ENCODE measurements around the gene ABHD2.
"Not testable (repeated sequence)": the region's sequence is repeated elsewhere in the genome, so short reads cannot be mapped to it uniquely, and the experiment has no call there.

Gene ABHD2

DNA sequence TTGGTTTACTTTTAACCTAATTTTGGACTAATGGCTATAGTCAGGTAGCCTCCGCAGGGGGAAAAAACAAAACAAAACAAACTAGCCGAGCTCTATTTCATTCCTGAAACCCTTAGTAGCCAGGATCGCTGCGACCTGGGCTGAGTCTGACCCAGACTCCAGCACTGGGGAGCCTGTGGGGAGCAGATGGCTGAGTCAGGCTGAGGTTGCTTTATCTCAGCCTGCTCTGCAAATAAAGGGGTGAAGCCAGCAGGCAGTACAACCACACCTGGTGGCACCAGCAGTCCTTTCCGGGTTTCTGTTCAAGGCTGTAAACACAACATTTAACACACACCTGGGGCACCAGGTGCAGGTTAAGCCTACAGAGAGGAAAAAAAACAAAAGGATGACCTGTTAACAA lies 27.3 kb downstream of the ABHD2 start:
- ATAC-seq = no peak
- Mint-ChIP-seq H3K27me3 (no peaks in the 10 kb centered on the region), H3K4me1 (peaks cover 25% of the 10 kb centered on the region), H3K27ac (no peak overlapping the region), H3K9me3 (no peaks in the 10 kb centered on the region), H3K36me3 (ENCODE audit: low read depth) (peaks cover 34% of the 10 kb centered on the region), H3K4me3 (no peak overlapping the region)
- no peak for DNase-seq

DNA sequence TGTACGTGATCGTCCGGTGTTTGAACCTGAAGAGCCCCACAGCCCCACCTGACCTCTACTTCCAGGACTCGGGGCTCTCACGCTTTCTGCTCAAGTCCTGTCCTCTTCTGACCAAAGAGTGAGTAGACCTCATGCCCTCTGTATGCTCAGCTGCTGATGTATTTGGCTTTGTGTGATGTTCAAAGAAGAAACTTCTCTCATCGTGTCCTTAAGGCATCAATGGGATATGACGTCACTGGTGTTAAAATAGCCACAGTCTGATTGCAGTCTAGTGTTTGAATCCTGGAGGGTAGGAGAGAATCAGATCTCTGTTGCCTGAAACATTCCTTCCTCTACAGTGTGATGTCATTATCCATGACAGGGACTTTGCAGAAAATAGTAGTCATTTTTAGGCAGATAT lies 28.1 kb downstream of the ABHD2 start:
- Mint-ChIP-seq H3K27ac (no peak overlapping the region), H3K36me3 (ENCODE audit: low read depth) (peaks cover 34% of the 10 kb centered on the region), H3K9me3 (no peaks in the 10 kb centered on the region), H3K4me1 (peaks cover 25% of the 10 kb centered on the region), H3K27me3 (no peaks in the 10 kb centered on the region), H3K4me3 (no peak overlapping the region)
- ATAC-seq (no peak), DNase-seq (no peak)

DNA sequence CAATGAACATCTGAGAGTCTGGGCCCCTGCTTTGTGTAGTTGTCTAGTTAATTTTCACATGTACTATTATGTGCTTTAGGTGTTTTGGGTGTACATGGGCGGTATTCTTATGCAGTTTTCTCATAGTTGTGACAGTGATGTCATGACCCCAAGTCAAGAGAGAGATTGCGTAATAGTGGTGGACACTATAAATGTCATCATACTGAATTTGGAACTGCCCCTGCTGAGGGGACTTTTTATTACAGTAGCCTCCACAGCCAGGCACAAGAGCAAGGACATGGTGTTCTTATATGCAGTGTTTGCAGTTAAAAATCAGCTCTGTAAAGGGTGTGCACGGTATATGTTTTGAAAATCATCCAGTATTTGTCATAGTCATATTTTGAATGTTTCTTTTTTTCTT lies 29.5 kb downstream of the ABHD2 start:
- H3K36me3 Mint-ChIP-seq (ENCODE audit: low read depth) = peaks cover 38% of the 10 kb centered on the region
- DNase-seq (no peak), ATAC-seq (no peak)
- H3K4me3 Mint-ChIP-seq = no peak overlapping the region
- no peak overlapping the region for H3K27ac Mint-ChIP-seq
- H3K4me1 Mint-ChIP-seq = peaks cover 16% of the 10 kb centered on the region
- H3K9me3 Mint-ChIP-seq = no peaks in the 10 kb centered on the region
- no peaks in the 10 kb centered on the region for H3K27me3 Mint-ChIP-seq

DNA sequence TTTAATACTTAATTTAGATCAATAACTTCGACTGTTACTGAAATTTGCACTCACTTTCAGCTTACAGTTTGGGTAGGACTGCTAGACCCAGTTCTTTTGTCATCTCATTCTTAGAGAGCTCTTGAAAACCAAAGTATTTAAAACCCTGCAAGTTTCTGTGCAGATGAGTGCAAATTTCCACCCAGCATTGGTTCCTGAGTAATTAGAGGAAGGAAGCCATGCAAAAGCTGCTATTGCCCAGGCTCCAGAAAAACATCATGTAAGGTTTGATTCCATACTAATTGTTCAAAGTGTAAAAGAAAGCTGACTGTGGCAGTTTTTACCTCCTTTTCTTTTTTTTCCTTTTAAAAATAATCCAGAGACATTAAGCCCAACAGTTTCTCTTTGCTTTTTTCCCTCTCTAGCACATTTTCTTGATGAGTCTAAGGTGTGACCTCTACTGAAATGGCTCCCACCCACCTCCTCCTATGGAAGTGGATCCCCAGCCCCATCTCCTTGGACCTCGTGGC lies 30.3 kb downstream of the ABHD2 start:
- no peak for ATAC-seq
- Mint-ChIP-seq H3K36me3 (ENCODE audit: low read depth) (peaks cover 43% of the 10 kb centered on the region), H3K9me3 (no peaks in the 10 kb centered on the region), H3K4me3 (no peak overlapping the region), H3K27ac (peak overlapping the region; percentile 21), H3K4me1 (peaks cover 16% of the 10 kb centered on the region), H3K27me3 (no peaks in the 10 kb centered on the region)
- no peak for DNase-seq

DNA sequence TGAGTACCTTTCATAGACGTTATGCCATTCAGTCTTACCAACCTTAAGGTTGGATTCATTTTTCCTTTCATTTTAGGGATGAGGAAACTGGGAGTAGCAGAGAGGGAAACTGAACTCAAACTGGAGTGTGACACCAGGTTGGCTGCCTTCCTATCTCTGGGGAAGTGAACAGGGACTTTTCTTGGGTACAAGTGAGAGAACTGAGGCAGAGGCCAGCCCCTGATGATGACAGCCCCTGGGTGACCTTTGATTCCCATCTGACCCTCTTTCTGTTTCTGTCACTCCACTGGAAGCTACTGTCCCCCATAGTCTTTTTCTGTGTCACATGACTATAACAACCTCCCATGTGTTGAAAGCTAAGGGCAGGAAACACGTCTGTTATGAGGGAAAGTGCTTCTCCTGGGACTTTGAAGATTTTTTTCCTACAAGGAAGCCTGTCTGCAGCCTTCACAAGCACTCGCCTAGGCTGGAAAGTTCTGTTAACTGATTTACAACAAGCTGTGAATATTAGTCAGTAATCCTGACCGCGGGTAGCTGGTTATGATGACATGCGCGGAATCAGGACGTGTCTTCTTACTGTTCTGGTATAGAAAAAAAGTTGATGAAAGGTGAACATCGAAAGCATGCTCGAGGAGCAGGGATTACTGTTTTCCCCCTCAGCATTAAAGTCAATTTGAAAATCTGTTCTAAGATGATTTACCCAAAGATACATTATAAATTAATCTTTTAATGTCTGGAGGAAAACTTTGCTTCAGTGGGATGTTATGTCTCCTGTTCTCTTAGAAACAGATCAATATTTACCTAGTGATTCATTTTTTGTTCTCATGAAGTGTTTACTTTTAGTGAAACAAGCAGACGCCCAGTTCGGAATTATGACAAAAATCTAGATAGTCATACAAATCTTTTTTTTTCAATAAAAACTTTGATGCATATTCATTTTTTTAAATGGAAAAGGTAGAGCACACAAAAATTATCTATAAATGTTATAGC lies 31.5 kb downstream of the ABHD2 start:
- DNase-seq (no peak), ATAC-seq (no peak)
- Mint-ChIP-seq H3K27me3 (no peaks in the 10 kb centered on the region), H3K4me3 (no peak overlapping the region), H3K9me3 (no peaks in the 10 kb centered on the region), H3K27ac (peak overlapping the region; percentile 18), H3K4me1 (peaks cover 16% of the 10 kb centered on the region), H3K36me3 (ENCODE audit: low read depth) (peaks cover 48% of the 10 kb centered on the region)

DNA sequence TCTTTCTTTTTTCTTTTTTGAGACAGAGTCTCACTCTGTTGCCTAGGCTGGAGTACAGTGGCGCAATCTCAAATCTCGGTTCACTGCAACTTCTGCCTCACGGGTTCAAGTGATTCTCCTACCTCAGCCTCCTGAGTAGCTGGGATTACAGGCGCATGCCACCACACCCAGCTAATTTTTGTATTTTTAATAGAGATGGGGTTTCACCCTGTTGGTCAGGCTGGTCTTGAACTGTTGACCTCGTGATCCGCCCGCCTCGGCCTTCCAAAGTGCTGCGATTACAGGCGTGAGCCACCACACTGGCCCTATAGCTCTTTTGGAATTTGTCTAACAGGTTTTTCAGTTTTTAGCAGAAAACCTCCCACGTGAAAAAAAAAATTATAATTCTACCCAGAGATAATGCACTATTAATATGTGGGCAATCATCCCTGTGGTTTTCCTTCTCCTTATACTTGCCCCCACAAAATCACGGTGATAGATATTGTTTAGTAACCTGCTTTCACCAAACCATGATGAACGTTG lies 32.3 kb downstream of the ABHD2 start:
- H3K9me3 Mint-ChIP-seq, H3K4me3 Mint-ChIP-seq, ATAC-seq, DNase-seq, H3K27ac Mint-ChIP-seq, H3K27me3 Mint-ChIP-seq: not testable (repeated sequence)
- H3K36me3 Mint-ChIP-seq (ENCODE audit: low read depth) = peaks cover 48% of the 10 kb centered on the region
- H3K4me1 Mint-ChIP-seq = peaks cover 16% of the 10 kb centered on the region

DNA sequence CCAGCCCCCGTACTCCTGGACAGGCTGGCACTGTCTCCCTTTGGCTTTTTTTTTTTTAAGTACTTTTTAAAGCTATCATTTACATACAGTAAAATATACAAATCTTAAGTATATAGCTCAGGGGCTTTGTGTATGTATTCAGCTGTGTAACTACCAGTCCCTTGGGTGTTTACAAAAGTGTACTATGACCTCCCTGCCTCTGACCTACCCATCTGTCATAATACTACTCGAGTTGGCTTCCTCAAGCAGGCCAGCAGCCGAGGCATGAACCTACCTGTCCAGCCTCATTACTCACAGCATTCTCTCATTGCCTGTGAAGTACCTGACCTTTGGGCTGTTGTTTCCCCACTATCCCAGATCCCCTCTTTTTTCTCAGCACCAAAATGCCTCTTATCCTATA lies 33.2 kb downstream of the ABHD2 start:
- Mint-ChIP-seq H3K27ac (no peak overlapping the region), H3K36me3 (ENCODE audit: low read depth) (peaks cover 49% of the 10 kb centered on the region), H3K4me3 (no peak overlapping the region), H3K9me3 (no peaks in the 10 kb centered on the region), H3K27me3 (no peaks in the 10 kb centered on the region), H3K4me1 (peaks cover 24% of the 10 kb centered on the region)
- DNase-seq (no peak), ATAC-seq (no peak)

DNA sequence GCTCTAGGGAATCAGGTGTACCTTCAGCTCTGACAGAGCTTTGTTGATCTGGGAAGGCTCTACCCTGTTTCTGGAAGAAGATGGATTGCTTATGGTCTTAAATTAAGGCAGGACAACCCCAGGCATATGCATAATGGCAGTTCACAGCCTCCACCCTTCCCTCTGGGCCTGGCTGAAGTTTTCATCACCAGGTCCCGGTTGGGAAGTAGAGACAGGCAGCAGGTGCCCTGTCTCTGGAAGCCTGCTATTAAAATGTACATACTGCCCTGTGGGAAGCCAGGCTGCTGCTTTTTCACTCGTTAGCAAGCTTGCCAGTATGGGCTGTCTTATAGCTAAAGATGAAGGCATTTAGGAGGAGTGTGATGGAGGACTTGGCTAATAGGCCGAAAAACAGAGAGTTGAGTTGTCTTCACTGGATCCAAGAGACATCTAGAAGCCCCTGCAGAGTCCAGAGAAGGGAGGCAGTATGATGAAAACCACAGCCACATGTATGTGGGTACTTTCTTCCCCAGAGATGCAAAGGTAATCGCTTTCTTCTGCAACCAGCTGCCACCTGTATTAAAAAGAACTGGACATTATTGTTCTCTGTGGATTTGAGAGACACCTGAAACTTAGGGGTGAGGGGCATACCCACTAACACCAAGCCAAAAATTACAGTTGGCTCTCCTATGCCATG lies 34.4 kb downstream of the ABHD2 start:
- H3K36me3 Mint-ChIP-seq (ENCODE audit: low read depth) = peaks cover 43% of the 10 kb centered on the region
- H3K9me3 Mint-ChIP-seq = no peaks in the 10 kb centered on the region
- no peak overlapping the region for H3K27ac Mint-ChIP-seq
- DNase-seq = no peak
- no peak for ATAC-seq
- no peak overlapping the region for H3K4me3 Mint-ChIP-seq
- H3K4me1 Mint-ChIP-seq = peaks cover 34% of the 10 kb centered on the region
- no peaks in the 10 kb centered on the region for H3K27me3 Mint-ChIP-seq

DNA sequence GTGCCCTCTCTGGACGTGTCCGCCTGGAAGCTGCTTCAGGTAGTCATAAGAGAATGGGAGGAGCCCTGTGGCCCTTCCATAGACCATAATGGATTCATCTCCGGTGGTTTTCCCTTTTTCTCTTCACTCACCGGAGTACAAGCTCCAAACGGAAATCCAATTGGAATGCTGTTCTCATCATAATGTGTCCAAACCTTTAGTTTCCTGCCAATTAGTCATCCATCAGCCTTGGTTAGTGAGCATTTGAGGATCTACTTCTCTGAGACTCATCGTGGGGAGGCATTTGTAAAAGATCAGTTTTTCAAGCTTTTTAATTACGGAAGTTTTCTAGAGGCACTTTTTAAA lies 34.9 kb downstream of the ABHD2 start:
- Mint-ChIP-seq H3K27ac (no peak overlapping the region), H3K36me3 (ENCODE audit: low read depth) (peaks cover 41% of the 10 kb centered on the region), H3K4me3 (no peak overlapping the region), H3K27me3 (no peaks in the 10 kb centered on the region), H3K4me1 (peaks cover 34% of the 10 kb centered on the region), H3K9me3 (no peaks in the 10 kb centered on the region)
- ATAC-seq = no peak
- DNase-seq = no peak

DNA sequence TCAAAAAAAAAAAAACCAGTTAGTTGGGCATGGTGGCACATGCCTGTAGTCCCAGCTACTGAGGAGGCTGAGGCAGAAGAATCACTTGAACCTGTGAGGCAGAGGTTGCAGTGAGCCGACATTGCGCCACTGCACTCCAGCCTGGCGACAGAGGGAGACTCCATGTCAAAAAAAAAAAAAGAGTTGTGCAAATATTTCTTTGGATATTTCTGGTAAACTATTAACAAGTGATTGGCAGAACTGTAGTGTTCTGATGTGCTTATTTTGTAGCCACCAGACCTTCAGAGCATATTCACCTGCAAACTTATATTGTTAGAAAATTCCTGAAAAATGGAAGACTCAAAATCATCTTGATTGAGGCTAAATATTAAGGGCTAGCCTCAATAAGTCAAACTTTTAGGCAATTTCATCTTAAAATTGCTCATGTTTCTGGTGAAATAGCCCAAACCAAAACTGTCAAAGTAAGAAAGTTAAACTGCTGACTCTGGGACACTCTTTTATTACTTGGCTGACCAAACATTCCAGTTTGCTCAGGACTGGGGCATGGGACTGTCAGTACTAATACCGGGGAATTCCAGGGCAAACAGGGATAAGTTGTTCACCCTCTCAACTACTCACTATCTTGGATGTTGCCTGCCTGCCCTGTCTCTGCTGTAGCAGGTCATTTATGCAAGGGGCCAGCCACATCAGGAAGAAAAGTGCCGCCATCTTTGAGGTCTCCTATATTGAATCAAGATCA lies 37.0 kb downstream of the ABHD2 start:
- H3K4me3 Mint-ChIP-seq = no peak overlapping the region
- no peak overlapping the region for H3K27ac Mint-ChIP-seq

DNA sequence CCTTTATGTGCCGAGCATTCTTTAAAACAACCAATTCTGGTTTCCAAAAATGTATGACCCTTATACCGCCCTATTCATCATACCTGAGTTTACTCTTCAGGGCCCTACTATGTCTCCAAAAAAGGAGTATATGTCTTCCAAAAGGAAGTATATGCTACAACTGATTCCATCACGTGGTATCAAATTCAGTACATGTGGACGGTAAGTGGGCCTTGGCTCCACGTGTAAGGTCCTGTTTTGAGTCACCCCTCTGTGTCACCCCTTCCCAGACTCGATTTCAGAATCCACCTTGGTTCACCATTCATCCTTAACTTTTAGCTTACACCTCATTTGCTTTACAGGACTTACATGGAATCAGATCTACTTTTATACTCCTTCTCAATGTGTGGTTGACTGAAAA lies 37.8 kb downstream of the ABHD2 start:
- Mint-ChIP-seq H3K27ac (no peak overlapping the region), H3K4me3 (no peak overlapping the region), H3K36me3 (ENCODE audit: low read depth) (peaks cover 33% of the 10 kb centered on the region), H3K27me3 (no peaks in the 10 kb centered on the region), H3K4me1 (peaks cover 25% of the 10 kb centered on the region), H3K9me3 (no peaks in the 10 kb centered on the region)
- DNase-seq = no peak
- no peak for ATAC-seq

More for the DNA sequence above, 37.0 kb downstream of the ABHD2 start:
- no peaks in the 10 kb centered on the region for H3K27me3 Mint-ChIP-seq
- H3K9me3 Mint-ChIP-seq = no peaks in the 10 kb centered on the region
- ATAC-seq (no peak), DNase-seq (no peak)
- H3K36me3 Mint-ChIP-seq (ENCODE audit: low read depth) = peaks cover 29% of the 10 kb centered on the region
- H3K4me1 Mint-ChIP-seq = peaks cover 20% of the 10 kb centered on the region

DNA sequence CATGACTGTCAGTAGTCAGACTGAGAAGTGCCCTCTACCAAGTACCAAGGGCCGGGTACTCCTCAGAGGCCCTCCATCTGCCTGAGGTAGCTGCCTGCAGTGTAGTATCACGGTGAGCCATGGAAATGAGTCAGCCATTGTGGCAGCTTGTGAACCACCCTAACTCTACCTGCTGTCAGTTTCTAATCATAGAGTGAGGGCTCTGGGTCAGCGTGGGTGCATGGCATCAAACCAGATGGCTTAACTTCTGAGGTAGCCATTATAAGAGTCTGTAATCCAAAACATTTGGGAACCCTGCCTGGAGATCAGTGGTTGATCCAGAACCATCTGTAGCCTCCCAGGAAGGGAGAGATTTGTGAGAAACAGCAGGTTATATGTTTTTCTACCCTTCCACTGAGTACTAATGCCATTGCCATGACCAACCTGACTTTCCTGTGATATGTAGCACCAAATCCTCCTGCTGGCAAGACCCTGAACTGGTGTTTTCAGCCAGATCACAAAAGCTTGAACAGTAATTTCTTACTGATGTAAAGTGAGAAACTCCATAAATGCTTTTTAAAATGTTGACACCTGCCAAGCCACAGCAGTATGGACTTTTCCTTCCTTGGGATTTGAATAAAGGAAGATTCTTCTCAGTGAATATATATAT lies 38.9 kb downstream of the ABHD2 start:
- H3K27ac Mint-ChIP-seq = no peak overlapping the region

DNA sequence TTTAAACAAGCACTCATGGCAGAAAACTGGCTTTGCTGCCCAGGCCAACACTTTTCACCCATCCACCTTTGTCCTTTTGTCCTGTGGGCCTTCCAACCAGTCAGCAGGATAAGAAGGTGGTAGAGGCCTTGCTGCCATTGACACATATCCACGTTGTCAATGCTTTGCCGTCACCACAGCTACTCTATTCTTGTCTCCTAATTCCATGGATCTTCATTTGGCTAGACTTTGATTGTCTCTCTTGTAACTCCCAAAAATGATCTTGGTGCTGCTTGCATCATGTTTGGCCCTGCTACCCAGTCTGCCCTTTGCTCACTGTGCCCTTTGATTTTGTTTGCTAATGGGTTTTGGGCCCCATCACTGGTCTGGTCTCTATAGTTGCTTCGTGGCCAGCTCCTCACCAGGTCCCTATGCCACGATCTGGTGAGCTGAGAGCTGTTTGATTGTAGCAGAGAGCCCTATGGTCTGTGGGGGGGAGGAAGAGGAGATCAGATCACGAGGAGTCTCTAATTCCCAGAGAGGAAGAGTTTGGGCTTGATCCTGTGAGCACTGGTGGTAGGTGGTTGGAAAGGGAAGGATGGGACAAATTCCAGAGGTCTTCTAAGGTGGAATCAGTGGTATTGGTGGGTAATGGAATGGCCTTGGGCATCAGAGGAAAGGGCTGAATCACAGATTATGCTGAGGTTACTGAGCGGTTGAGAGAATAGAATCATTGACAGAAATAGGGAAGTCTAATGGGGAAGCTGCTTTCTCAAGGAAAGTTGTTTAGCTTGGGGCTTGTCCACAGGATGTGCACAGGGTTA lies 40.3 kb downstream of the ABHD2 start:
- Mint-ChIP-seq H3K36me3 (ENCODE audit: low read depth) (peaks cover 26% of the 10 kb centered on the region), H3K27ac (no peak overlapping the region), H3K4me1 (peaks cover 36% of the 10 kb centered on the region), H3K27me3 (no peaks in the 10 kb centered on the region), H3K4me3 (no peak overlapping the region), H3K9me3 (no peaks in the 10 kb centered on the region)
- DNase-seq = no peak
- ATAC-seq = no peak

More for the DNA sequence above, 38.9 kb downstream of the ABHD2 start:
- Mint-ChIP-seq H3K27me3 (no peaks in the 10 kb centered on the region), H3K36me3 (ENCODE audit: low read depth) (peaks cover 32% of the 10 kb centered on the region), H3K4me3 (no peak overlapping the region), H3K9me3 (no peaks in the 10 kb centered on the region), H3K4me1 (peaks cover 26% of the 10 kb centered on the region)
- ATAC-seq (peak; percentile 94), DNase-seq (peak; percentile 22)
